HG02885 (cell line): Measurements from ENCODE around the gene MGMT.

ENCODE experiments used
- ATAC-seq: cut with Tn5 transposase; IDR thresholded peaks from one replicate; pipeline ENCODE4 v1.9.1; 2021; ENCODE audit warnings: mild to moderate bottlenecking; ENCODE audit not compliant: unreplicated experiment, poor library complexity

The MGMT gene

GRCh38 chr10:129675027-129675769 is 208.2 kb downstream of the MGMT start:
- no peak for ATAC-seq

DNA sequence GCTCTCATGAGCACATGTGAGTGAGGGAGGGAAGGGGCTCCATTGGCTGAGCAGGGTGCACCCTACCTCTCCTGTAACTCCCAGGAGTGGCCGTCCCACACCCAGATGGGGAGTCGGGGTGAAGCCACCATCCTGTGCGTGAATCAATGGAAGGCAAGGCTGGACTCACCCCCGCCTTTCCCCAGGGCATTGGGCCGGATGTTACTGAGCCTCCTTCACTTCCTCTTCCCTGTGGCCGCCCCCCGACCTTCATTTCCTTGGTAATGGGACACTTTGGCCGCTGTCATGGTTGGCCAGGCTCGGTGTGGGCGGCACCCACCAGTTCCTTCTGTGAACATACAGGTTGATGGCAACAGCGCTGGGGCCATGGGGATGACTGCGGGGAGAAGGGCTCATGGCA is 209.0 kb downstream of the MGMT start:
- ATAC-seq = no peak

GRCh38 chr10:129677377-129677927 is 210.4 kb downstream of the MGMT start:
- ATAC-seq = no peak

DNA sequence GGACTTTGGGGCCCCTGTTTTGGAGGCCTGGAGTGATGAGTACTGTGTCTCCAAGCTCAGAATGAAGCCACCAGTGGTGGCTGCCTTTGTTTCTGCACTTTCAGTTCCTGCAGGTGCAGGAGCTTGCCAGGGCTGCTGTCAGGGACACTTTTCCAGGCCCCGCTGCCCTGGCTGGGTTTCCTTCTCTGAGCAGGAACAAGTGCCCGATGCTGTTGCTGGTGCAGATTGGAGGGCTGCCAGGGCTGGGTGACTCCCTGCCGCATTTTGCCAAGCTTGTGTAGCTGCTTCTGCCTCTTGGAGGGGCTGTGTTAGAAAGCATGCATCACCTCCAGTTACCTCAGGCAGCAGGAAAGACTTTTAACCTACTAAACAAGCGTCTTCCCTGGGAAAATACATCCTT is 211.1 kb downstream of the MGMT start:
- no peak for ATAC-seq

GRCh38 chr10:129679207-129679606 is 212.2 kb downstream of the MGMT start:
- ATAC-seq = no peak

DNA sequence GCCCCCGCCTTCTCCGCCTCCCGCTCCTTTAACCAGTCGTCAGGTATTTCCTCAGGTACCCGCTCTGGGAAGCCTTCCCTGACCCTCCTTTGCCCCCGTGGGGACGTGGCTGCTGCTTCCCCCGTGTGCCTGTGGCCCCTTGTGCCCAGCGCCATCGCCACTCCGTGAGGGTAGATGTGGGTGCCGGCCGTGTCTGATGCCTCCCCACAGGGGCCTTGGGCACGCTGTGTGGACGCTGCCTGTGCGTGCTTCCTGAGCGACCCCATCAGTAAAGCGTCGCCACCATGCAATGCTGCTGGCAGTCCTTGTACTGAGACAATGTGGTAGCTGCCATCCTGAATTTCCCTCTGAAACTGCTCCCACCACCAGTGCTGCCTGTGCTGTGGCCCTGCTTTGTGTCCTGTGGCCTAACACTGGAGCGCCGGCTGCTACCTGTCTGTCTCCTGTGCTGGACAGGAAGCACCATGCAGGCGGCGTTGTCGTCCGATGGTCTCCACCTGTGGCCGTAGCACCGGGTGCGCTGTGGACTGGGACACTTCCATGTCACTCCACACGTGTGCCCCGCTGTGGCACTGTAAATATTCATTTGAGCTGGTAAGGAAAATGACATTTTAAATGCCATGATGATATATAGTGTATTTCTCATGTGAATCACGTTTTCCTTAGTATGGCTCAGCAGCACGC is 213.8 kb downstream of the MGMT start:
- ATAC-seq = no peak

DNA sequence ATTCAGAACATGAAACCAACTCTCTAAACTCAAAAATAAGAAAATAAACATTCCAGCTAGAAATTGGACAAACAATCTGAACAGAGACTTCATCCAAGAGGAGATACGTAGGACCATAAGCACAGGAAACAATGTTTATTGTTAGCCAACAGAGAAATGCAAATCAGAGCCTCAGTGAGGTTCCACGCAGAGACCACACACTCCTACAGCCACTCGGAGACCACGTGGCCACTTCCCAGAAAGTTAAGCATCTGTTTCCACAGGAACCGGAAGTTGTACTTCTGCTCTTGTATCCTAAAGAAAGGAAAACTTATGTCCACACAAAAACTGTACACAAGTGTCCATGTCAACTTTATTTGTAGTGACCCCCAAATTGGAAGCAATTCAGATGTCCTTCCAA is 214.8 kb downstream of the MGMT start:
- no peak for ATAC-seq

DNA sequence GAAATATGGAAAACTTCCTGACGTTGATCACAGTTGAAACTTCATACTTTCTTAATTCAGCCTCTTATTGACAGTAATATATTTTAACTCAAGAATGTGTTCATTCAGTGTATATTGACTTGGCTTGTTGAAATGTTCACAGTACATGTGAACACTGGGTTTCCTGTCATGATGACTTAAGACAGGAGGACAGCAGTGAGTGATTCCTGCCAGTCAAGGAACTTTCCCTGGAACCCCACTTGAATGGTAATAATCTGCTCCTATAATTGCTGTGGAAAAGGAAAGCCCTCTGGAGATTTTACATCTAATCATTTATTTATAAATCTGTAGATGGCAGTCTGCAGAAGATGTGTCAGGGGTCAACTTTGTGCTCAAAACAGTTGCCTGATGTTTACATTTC is 216.5 kb downstream of the MGMT start:
- no peak for ATAC-seq

DNA sequence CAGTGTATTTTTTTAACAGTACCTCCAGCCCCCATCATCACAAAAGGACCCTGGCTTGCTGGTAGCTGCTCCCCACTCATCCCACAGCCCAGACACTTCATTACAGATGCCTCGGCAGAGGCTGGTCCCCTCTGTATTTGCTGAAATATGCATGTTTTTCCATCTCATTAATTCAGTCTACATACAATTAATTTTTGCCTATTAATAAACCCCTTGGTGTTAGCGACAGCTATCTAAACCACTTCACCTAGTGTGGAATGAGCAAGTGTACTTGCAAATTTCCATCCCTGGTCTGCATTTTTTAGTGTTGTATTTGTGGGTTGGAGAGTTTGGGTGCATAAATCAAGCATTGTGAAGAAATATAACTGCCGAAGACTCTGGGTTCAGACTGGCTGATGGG is 216.9 kb downstream of the MGMT start:
- no peak for ATAC-seq

DNA sequence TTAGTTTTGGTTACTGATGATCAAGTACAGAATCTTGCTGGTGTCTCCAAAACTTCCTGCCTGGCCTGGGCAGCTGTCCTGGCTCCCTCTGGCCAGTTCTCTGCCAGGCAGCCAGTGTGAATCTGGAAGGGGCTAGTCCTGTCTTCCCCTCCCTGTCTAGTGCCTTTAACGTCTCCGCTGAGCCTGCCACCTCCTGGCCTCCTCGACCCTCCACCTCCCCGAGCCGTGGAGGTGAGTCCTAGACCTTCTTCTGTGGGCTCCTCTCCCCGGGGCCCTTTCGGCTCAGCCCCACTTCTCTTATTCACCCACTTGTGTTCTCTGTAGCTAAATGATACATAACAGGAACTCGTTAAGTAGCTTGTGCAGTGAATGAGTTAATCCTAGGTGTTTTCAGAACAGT is 218.2 kb downstream of the MGMT start:
- no peak for ATAC-seq

DNA sequence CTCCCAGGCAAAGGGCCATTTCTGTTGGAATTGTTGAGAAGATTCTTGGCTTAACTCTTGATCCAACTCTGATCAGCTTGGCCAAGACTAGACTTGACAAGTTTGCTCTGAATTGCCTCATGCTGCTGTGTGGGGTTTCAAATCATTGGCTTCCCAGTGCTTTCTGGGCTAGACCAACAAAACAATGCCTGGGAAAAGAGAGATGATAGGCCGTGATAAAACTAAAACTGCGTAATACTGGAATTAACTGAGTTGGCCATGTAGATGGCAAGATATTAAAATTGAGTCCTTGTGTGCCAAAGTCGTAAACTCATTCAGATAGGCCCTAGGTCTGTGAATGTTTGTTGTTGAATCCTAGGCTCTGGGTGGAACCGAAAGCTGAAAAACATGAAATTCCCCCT is 222.6 kb downstream of the MGMT start:
- no peak for ATAC-seq

- ATAC-seq = no peak
Observed at GRCh38 chr10:129690248-129691070, 223.4 kb downstream of the MGMT start.

GRCh38 chr10:129692695-129693094 is 225.7 kb downstream of the MGMT start:
- ATAC-seq = no peak

GRCh38 chr10:129693382-129693781 is 226.3 kb downstream of the MGMT start:
- ATAC-seq = no peak

DNA sequence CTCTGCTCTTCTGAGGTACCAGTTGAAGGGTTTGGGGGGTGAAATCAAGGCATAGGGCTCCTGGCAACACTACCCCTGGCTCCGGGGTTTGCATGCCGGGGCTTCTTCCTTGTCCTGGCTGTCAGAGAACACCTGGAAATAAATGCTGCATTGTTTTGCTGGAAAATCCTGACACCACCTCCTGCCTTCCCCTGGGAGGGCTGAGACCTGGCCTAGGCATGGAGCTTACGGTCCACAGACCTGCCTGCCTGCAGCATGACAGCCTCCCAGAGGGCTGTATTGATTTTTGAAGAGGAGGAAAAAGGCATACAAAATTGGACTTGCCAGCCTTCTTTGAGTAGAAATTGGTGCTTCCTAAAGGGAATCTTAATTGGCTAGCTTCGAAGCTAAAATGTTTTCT is 227.1 kb downstream of the MGMT start:
- no peak for ATAC-seq

- no peak for ATAC-seq
Observed at GRCh38 chr10:129694691-129695243, 227.7 kb downstream of the MGMT start.

DNA sequence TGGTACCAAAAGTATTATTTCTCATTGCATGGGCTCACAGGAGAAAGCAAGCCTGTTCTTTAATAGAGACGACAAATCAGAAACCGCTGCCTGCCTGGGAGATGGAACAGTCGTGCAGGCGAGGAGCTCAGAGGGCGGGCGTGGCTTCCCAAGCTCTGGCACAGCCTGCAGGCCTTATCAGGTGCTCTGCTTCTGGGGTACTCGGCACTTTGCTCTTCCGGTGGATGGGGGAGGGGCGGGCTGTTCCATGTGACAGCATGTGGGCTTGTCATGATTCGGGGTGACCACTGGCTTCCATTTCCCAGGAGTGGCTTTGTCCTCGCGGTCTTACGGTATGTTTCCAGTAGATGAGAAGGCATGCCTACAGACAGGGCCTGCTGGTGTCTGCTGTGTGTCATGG is 228.6 kb downstream of the MGMT start:
- ATAC-seq = no peak

DNA sequence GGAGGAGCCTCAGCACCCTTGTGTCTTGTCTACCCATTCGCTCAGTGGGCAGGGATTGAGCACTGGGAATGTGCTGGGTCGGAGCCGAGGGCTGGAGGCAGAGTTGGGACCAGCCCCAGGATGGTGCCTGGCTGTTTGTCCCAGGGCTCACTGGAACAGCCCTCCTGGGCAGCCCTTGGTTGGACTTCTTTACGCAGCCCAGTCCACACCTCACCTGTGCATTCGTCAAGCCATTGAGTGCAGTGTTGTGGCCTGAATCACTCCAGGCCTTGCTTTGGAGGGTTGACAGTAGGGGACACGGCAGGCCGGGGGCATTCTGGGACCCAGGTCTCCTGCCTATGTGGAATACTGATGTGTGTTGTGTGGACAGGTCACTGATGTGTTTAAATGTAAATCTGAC is 229.6 kb downstream of the MGMT start:
- ATAC-seq = no peak

GRCh38 chr10:129697463-129698247 is 230.6 kb downstream of the MGMT start:
- ATAC-seq = no peak
